ENCODE results near the gene ANKRD34A. TPM values are rescaled to one million over a fixed set of nuclear protein-coding genes. Genes with fewer than 3 reads are reported as not detected.
A peak's percentile ranks its signal among the peaks of the same experiment; 100 is the strongest.

Gene ANKRD34A
- total RNA-seq, 2 donors from 2014 or later, result 1.1 TPM

- peaks cover 80 to 81% of the 10 kb centered on the region in 2 donors for H3K4me1 ChIP-seq (ENCODE audit: control insufficient read depth in 1 of 2, low read depth in 2 of 2)
- no peak for DNase-seq (ENCODE audit: low spot score)
- ATAC-seq (ENCODE audit: insufficient number of reproducible peaks, low FRiP score, low read depth), result no peak
- no peaks in the 10 kb centered on the region for H3K36me3 ChIP-seq
- no peaks in the 10 kb centered on the region for H3K27me3 ChIP-seq (replicated peaks; ENCODE audit: insufficient read depth)
- TF ChIP-seq CTCF (IDR thresholded peaks at IDR 0.05), result no peak
- H3K4me3 ChIP-seq, result no peak overlapping the region
- H3K27ac ChIP-seq, result peak overlapping the region; percentile 95 to 98
- H3K9me3 ChIP-seq, result no peaks in the 10 kb centered on the region
Measured at GRCh38 chr1:145982010-145982723, 17.8 kb upstream of the ANKRD34A start.

- TF ChIP-seq CTCF (IDR thresholded peaks at IDR 0.05), result no peak
- no peak for ATAC-seq (ENCODE audit: insufficient number of reproducible peaks, low FRiP score, low read depth)
- no peak for DNase-seq (ENCODE audit: low spot score)
- peaks cover 72 to 75% of the 10 kb centered on the region in 2 donors for H3K4me1 ChIP-seq (ENCODE audit: control insufficient read depth in 1 of 2, low read depth in 2 of 2)
- H3K4me3 ChIP-seq, result peak overlapping the region; percentile 68
- H3K27me3 ChIP-seq (replicated peaks; ENCODE audit: insufficient read depth), result no peaks in the 10 kb centered on the region
- H3K9me3 ChIP-seq, result no peaks in the 10 kb centered on the region
- H3K36me3 ChIP-seq, result no peaks in the 10 kb centered on the region
- H3K27ac ChIP-seq, result peak overlapping the region; percentile 95 to 98
Measured at GRCh38 chr1:145980457-145980994, 16.2 kb upstream of the ANKRD34A start.

- H3K4me1 ChIP-seq (ENCODE audit: control insufficient read depth in 1 of 2, low read depth in 2 of 2), result peaks cover 67 to 69% of the 10 kb centered on the region in 2 donors
- ATAC-seq (ENCODE audit: insufficient number of reproducible peaks, low FRiP score, low read depth) (peak; percentile 43), DNase-seq (ENCODE audit: low spot score) (no peak)
- no peaks in the 10 kb centered on the region for H3K36me3 ChIP-seq
- H3K27ac ChIP-seq, result peak overlapping the region; percentile 95 to 98
- TF ChIP-seq CTCF (IDR thresholded peaks at IDR 0.05), result no peak
- H3K27me3 ChIP-seq (replicated peaks; ENCODE audit: insufficient read depth), result no peaks in the 10 kb centered on the region
- H3K9me3 ChIP-seq, result no peaks in the 10 kb centered on the region
- peak overlapping the region; percentile 68 for H3K4me3 ChIP-seq
Measured at GRCh38 chr1:145979746-145980456, 15.5 kb upstream of the ANKRD34A start.

- peaks cover 61 to 67% of the 10 kb centered on the region in 2 donors for H3K4me1 ChIP-seq (ENCODE audit: control insufficient read depth in 1 of 2, low read depth in 2 of 2)
- DNase-seq (ENCODE audit: low spot score) (peak; percentile 94), ATAC-seq (ENCODE audit: insufficient number of reproducible peaks, low FRiP score, low read depth) (peak; percentile 96)
- no peaks in the 10 kb centered on the region for H3K36me3 ChIP-seq
- H3K4me3 ChIP-seq, result peak overlapping the region; percentile 68
- H3K27ac ChIP-seq, result peak overlapping the region; percentile 95 to 98
- no peak for TF ChIP-seq CTCF (IDR thresholded peaks at IDR 0.05)
- no peaks in the 10 kb centered on the region for H3K27me3 ChIP-seq (replicated peaks; ENCODE audit: insufficient read depth)
- no peaks in the 10 kb centered on the region for H3K9me3 ChIP-seq
Measured at GRCh38 chr1:145978854-145979745, 14.7 kb upstream of the ANKRD34A start.
